Epithelial cell of proximal tubule (primary cell): ENCODE data around the gene ITGA11. TPM values are rescaled to one million over a fixed set of nuclear protein-coding genes. Genes with fewer than 3 reads are reported as not detected.

Experiments used
- DNase-seq: peaks from one replicate; pipeline ENCODE4 v3.0.0-alpha.2; 2011; ENCODE audit warnings: low read depth
- H3K4me3 ChIP-seq: 2 replicates; pipeline ENCODE4 v1.5.1; 2011; ENCODE audit warnings: low read depth, mild to moderate bottlenecking, low read length
- CTCF ChIP-seq: conservative IDR thresholded peaks from 2 replicates; pipeline ENCODE4 v1.5.1; 2012; ENCODE audit warnings: low read depth, mild to moderate bottlenecking, low read length
- total RNA-seq: library from RNA; depleted of rRNA; stranded (reverse); fragments of >200 nt; gene quantifications from 2 replicates; pipeline ENCODE4 v1.2.3, GENCODE V29; 2015

Gene ITGA11, protein sequence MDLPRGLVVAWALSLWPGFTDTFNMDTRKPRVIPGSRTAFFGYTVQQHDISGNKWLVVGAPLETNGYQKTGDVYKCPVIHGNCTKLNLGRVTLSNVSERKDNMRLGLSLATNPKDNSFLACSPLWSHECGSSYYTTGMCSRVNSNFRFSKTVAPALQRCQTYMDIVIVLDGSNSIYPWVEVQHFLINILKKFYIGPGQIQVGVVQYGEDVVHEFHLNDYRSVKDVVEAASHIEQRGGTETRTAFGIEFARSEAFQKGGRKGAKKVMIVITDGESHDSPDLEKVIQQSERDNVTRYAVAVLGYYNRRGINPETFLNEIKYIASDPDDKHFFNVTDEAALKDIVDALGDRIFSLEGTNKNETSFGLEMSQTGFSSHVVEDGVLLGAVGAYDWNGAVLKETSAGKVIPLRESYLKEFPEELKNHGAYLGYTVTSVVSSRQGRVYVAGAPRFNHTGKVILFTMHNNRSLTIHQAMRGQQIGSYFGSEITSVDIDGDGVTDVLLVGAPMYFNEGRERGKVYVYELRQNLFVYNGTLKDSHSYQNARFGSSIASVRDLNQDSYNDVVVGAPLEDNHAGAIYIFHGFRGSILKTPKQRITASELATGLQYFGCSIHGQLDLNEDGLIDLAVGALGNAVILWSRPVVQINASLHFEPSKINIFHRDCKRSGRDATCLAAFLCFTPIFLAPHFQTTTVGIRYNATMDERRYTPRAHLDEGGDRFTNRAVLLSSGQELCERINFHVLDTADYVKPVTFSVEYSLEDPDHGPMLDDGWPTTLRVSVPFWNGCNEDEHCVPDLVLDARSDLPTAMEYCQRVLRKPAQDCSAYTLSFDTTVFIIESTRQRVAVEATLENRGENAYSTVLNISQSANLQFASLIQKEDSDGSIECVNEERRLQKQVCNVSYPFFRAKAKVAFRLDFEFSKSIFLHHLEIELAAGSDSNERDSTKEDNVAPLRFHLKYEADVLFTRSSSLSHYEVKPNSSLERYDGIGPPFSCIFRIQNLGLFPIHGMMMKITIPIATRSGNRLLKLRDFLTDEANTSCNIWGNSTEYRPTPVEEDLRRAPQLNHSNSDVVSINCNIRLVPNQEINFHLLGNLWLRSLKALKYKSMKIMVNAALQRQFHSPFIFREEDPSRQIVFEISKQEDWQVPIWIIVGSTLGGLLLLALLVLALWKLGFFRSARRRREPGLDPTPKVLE
- 0.36 and 1.6 TPM in 2 replicates for total RNA-seq

DNA sequence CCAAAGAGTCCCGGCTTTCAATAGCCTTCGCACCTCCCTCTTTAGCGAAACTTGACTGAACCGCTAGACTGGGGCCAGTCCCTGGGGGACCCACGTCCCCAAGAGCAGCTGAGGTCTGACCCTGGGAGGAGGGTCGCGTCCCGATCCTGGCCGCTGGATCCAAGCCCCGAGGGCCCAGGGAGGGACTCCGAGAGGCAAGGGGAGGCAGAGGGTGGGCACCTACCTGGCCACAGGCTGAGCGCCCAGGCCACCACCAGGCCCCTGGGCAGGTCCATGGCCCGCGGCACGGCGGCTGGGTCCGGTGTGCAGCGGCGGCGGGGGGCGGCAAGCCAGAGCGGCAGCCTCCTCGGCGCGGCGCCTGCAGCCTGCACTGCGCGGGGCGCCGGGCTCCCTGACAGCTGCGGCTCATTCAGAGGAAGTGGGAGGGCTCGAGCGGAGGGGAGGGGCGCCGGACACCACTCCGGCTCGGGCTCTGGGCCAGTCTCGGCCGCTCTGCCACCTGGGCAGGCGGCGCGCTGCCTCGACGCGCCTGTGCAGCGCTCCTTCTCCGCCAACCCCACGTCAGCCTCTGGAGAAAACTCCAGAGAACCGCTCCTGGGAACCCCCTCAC is at the start of gene ITGA11:
Gene ITGA11 (minus strand): TSS at position 372 of the 610 bp plus-strand sequence. CDS start 97 bp downstream, at position 275.
- no peak for TF ChIP-seq CTCF
- H3K4me3 ChIP-seq, result peak within 1 kb of the TSS; percentile 45
- no peak for DNase-seq

- TF ChIP-seq CTCF, result no peak
Measured at GRCh38 chr15:68481321-68481720, 49.4 kb upstream of the ITGA11 start.

GRCh38 chr15:68480296-68480695 is 48.3 kb upstream of the ITGA11 start:
- no peak for DNase-seq
- no peak overlapping the region for H3K4me3 ChIP-seq
- TF ChIP-seq CTCF, result no peak

More at GRCh38 chr15:68481321-68481720, 49.4 kb upstream of the ITGA11 start:
- no peak for DNase-seq
- no peak overlapping the region for H3K4me3 ChIP-seq

GRCh38 chr15:68479870-68480269 is 47.9 kb upstream of the ITGA11 start:
- DNase-seq, result no peak
- no peak overlapping the region for H3K4me3 ChIP-seq
- no peak for TF ChIP-seq CTCF

DNA sequence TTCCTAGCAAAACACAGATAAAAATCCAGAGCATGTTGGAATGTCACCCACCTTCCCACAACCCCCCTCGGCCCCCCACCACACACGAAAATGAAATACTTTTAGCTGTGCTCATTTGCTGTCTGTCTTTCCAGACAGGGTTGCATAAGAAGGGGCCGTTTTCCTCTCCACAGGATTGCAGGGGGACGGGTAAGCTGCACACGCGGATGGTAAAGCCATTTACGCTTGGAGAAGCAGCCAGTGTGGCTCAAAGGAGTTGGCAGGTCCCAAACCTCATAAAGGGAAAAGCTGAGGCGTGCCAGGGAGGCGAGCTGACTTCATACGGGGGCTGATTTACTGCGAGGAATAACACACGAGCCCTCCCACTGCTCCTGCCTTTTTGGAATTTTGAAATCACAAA is 47.4 kb upstream of the ITGA11 start:
- no peak for TF ChIP-seq CTCF
- no peak overlapping the region for H3K4me3 ChIP-seq
- no peak for DNase-seq

- DNase-seq, result no peak
- TF ChIP-seq CTCF, result no peak
- H3K4me3 ChIP-seq, result no peak overlapping the region
Measured at GRCh38 chr15:68478853-68479252, 46.9 kb upstream of the ITGA11 start.
